Smooth muscle cell (in vitro differentiated cells): Measurements from ENCODE around the gene HLA-DPA1. TPM values are rescaled to one million over a fixed set of nuclear protein-coding genes. Genes with fewer than 3 reads are reported as not detected.

ENCODE experiments used
- DNase-seq: peaks from one replicate; lab custom pipeline; 2025; ENCODE audit not compliant: unreplicated experiment; lab: John Stamatoyannopoulos, UW
- H2AFZ ChIP-seq: fragments of 200-600 bp; sonication (generic); 2 replicates; pipeline ENCODE4 v1.6.0; 2016; ENCODE audit warnings: antibody characterized with exemption, low read depth, mild to moderate bottlenecking
- H3F3A ChIP-seq: fragments of 200-600 bp; sonication (generic); 2 replicates; pipeline ENCODE4 v1.6.0; 2017; ENCODE audit warnings: antibody characterized with exemption, low read depth
- H3K27ac ChIP-seq: fragments of 200-600 bp; sonication (generic); 2 replicates; pipeline ENCODE4 v1.5.1; 2016; ENCODE audit warnings: low read depth, mild to moderate bottlenecking
- H3K27me3 ChIP-seq: fragments of 200-600 bp; sonication (generic); 2 replicates; pipeline ENCODE4 v1.6.1; 2016; ENCODE audit warnings: low read depth, mild to moderate bottlenecking
- H3K36me3 ChIP-seq: fragments of 200-600 bp; sonication (generic); 2 replicates; pipeline ENCODE4 v1.5.1; 2016; ENCODE audit warnings: low read depth
- H3K4me1 ChIP-seq: fragments of 200-600 bp; sonication (generic); 2 replicates; pipeline ENCODE4 v1.5.1; 2016; ENCODE audit warnings: low read depth
- H3K4me2 ChIP-seq: fragments of 200-600 bp; sonication (generic); 2 replicates; pipeline ENCODE4 v1.6.0; 2016; ENCODE audit warnings: mild to moderate bottlenecking
- H3K4me3 ChIP-seq: fragments of 200-600 bp; sonication (generic); 2 replicates; pipeline ENCODE4 v1.5.1; 2016; ENCODE audit warnings: mild to moderate bottlenecking
- H3K79me2 ChIP-seq: fragments of 200-600 bp; sonication (generic); 2 replicates; pipeline ENCODE4 v1.6.0; 2016; ENCODE audit warnings: low read depth, mild to moderate bottlenecking
- H3K9ac ChIP-seq: fragments of 200-600 bp; sonication (generic); 2 replicates; pipeline ENCODE4 v1.6.0; 2016; ENCODE audit warnings: low read depth
- H3K9me3 ChIP-seq: fragments of 200-600 bp; sonication (generic); replicated peaks from 2 replicates; pipeline ENCODE4 v1.5.1; 2016; ENCODE audit warnings: low read depth
- H4K20me1 ChIP-seq: fragments of 200-600 bp; sonication (generic); 2 replicates; pipeline ENCODE4 v1.6.0; 2016; ENCODE audit warnings: low read depth
- CTCF ChIP-seq: fragments of 200-600 bp; sonication (generic); IDR thresholded peaks from 2 replicates; pipeline ENCODE4 v1.5.1; 2017; ENCODE audit warnings: borderline replicate concordance, mild to moderate bottlenecking, antibody characterized with exemption; ENCODE audit not compliant: insufficient read depth, poor library complexity, severe bottlenecking
- WGBS: methylation state at CpG from one replicate; pipeline ENCODE4 v1.1.7; 2016; ENCODE audit warnings: low lambda C conversion rate; 5-methylcytosine and 5-hydroxymethylcytosine counted together
- polyA plus RNA-seq: library from polyadenylated mRNA; unstranded; fragments of >200 nt; fragmentation: Nextera tagmentation; extraction: Ambion mirVana; gene quantifications from 2 replicates; pipeline ENCODE4 v1.2.1, GENCODE V29; 2016
- total RNA-seq: library from RNA; depleted of rRNA; stranded (reverse); fragments of >200 nt; gene quantifications from 2 replicates; pipeline ENCODE4 v1.2.3, GENCODE V29; 2014

Gene HLA-DPA1
- total RNA-seq: 1.1 and 1.6 TPM in 2 replicates
- polyA plus RNA-seq: 1.1 and 1.3 TPM in 2 replicates

GRCh38 chr6:33073431-33073871 is at the start of gene HLA-DPA1:
Gene HLA-DPA1, minus strand, starts transcription at chr6:33073649.
- H3K79me2 ChIP-seq: no peaks in the 10 kb centered on the region
- no peak within 1 kb of the TSS for H3K4me2 ChIP-seq
- no peaks in the 10 kb centered on the region for H3F3A ChIP-seq
- no peak within 1 kb of the TSS for H2AFZ ChIP-seq
- no peaks in the 10 kb centered on the region for H3K36me3 ChIP-seq
- WGBS: 79% methylated on average over 8 of the region's 8 CpGs
- no peaks in the 10 kb centered on the region for H3K4me1 ChIP-seq
- no peaks in the 10 kb centered on the region for H3K9me3 ChIP-seq
- no peaks in the 10 kb centered on the region for H3K27me3 ChIP-seq
- no peaks in the 10 kb centered on the region for H4K20me1 ChIP-seq
- H3K9ac ChIP-seq: no peak within 1 kb of the TSS
- no peak for TF ChIP-seq CTCF
- DNase-seq: no peak
- no peak within 1 kb of the TSS for H3K27ac ChIP-seq
- H3K4me3 ChIP-seq: no peak within 1 kb of the TSS

GRCh38 chr6:33123181-33123580 is 49.7 kb upstream of the HLA-DPA1 start:
- no peak overlapping the region for H2AFZ ChIP-seq
- no peaks in the 10 kb centered on the region for H3K79me2 ChIP-seq
- WGBS: 84% methylated on average over 6 of the region's 6 CpGs
- H3K4me2 ChIP-seq: no peak overlapping the region
- no peaks in the 10 kb centered on the region for H3K9me3 ChIP-seq
- TF ChIP-seq CTCF: no peak
- H3K9ac ChIP-seq: no peak overlapping the region
- H4K20me1 ChIP-seq: no peaks in the 10 kb centered on the region
- no peak for DNase-seq
- H3K36me3 ChIP-seq: no peaks in the 10 kb centered on the region
- H3K27me3 ChIP-seq: peaks cover 3% of the 10 kb centered on the region
- no peaks in the 10 kb centered on the region for H3F3A ChIP-seq
- no peak overlapping the region for H3K27ac ChIP-seq
- no peak overlapping the region for H3K4me3 ChIP-seq
- no peaks in the 10 kb centered on the region for H3K4me1 ChIP-seq

- no peak for DNase-seq
- 54% methylated on average over 3 of the region's 3 CpGs for WGBS
These were observed 46.6 kb upstream of the HLA-DPA1 start for GRCh38 chr6:33120001-33120400.

More at GRCh38 chr6:33120001-33120400, 46.6 kb upstream of the HLA-DPA1 start:
- no peak for TF ChIP-seq CTCF
- no peak overlapping the region for H3K4me2 ChIP-seq
- H3K4me1 ChIP-seq: no peaks in the 10 kb centered on the region
- H2AFZ ChIP-seq: no peak overlapping the region
- no peaks in the 10 kb centered on the region for H3K79me2 ChIP-seq
- H3K4me3 ChIP-seq: no peak overlapping the region
- no peak overlapping the region for H3K9ac ChIP-seq
- H3K9me3 ChIP-seq: no peaks in the 10 kb centered on the region
- H3K36me3 ChIP-seq: no peaks in the 10 kb centered on the region
- H4K20me1 ChIP-seq: no peaks in the 10 kb centered on the region
- H3K27me3 ChIP-seq: peaks cover 34% of the 10 kb centered on the region
- H3F3A ChIP-seq: no peaks in the 10 kb centered on the region
- H3K27ac ChIP-seq: no peak overlapping the region
